ENCODE results near the gene TCF25.

TCF25 gene

DNA sequence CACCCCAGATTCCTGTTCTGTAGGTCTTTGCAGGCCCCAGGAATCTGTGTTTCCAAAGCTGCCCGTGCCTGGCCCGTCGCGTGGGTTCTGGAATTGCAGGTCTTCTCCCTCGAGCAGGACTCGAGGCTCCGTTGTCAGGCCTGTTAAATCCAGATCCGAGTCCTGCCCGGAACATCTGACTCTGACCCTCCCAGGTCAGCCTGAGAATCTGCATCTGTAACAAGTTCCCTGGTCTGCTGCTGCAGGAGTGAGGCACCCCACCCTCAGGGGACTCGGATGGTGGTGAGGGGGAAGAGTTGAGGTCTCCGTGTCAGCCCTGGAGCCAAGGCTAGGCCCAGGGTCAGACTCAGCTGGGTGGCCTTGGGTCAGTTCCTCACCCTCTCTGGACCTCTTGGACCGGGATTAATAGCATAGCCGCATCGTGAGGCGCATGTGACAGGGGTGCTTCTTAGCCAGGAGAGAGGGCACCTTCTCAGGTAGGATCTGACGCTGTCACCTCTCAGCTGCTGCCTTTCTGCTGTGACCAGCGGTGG lies 36.3 kb upstream of the TCF25 start:
- no peak for DNase-seq
- TF ChIP-seq GATA1 (IDR thresholded peaks at IDR 0.05; ENCODE audit: low read depth, low read length) (no peak), POLR2A (IDR thresholded peaks at IDR 0.05; ENCODE audit: low read length) (no peak)

GRCh38 chr16:89841275-89841674 lies 32.1 kb upstream of the TCF25 start:
- no peak for TF ChIP-seq GATA1 (IDR thresholded peaks at IDR 0.05; ENCODE audit: low read depth, low read length)
- TF ChIP-seq POLR2A (IDR thresholded peaks at IDR 0.05; ENCODE audit: low read length): no peak
- no peak for DNase-seq

- TF ChIP-seq GATA1 (IDR thresholded peaks at IDR 0.05; ENCODE audit: low read depth, low read length): no peak
- no peak for TF ChIP-seq POLR2A (IDR thresholded peaks at IDR 0.05; ENCODE audit: low read length)
- no peak for DNase-seq
Observed at GRCh38 chr16:89842471-89843408, 30.7 kb upstream of the TCF25 start.

- DNase-seq: no peak
Observed at GRCh38 chr16:89843409-89844350, 29.7 kb upstream of the TCF25 start.

DNA sequence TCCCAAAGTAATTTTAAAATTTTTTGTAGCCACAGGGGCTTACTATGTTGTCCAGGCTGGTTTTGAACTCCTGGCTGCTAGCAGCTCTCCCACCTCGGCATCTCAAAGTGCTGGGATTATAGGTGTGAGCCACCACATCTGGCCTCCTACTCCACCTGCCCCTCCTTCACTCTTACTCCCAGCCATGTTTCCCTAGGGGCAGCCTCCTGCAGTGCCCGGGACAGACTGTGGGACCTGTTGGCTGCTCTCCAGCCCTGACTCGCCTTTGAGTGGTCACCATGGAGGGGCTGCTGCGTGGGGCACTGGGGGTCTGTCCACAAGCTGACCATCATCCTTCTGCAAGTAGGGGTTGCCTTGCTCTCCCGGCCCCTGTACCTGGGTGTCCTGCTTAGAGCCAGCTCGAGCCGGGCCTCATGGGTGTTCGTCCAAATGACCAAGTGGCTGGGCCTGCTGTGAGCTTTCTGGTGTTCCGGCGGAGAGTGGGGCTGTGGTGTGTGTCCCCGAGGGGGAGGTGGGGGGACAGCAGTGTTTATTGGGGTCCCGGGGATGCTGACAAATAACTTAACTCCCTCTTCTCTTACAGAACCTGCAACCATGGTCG lies 28.6 kb upstream of the TCF25 start:
- no peak for DNase-seq
- TF ChIP-seq GATA1 (IDR thresholded peaks at IDR 0.05; ENCODE audit: low read depth, low read length) (no peak), POLR2A (IDR thresholded peaks at IDR 0.05; ENCODE audit: low read length) (no peak)

More at GRCh38 chr16:89843409-89844350, 29.7 kb upstream of the TCF25 start:
- TF ChIP-seq POLR2A (IDR thresholded peaks at IDR 0.05; ENCODE audit: low read length): no peak
- no peak for TF ChIP-seq GATA1 (IDR thresholded peaks at IDR 0.05; ENCODE audit: low read depth, low read length)

- DNase-seq: no peak
- TF ChIP-seq GATA1 (IDR thresholded peaks at IDR 0.05; ENCODE audit: low read depth, low read length): no peak
- no peak for TF ChIP-seq POLR2A (IDR thresholded peaks at IDR 0.05; ENCODE audit: low read length)
Observed at GRCh38 chr16:89845417-89845816, 28.0 kb upstream of the TCF25 start.

DNA sequence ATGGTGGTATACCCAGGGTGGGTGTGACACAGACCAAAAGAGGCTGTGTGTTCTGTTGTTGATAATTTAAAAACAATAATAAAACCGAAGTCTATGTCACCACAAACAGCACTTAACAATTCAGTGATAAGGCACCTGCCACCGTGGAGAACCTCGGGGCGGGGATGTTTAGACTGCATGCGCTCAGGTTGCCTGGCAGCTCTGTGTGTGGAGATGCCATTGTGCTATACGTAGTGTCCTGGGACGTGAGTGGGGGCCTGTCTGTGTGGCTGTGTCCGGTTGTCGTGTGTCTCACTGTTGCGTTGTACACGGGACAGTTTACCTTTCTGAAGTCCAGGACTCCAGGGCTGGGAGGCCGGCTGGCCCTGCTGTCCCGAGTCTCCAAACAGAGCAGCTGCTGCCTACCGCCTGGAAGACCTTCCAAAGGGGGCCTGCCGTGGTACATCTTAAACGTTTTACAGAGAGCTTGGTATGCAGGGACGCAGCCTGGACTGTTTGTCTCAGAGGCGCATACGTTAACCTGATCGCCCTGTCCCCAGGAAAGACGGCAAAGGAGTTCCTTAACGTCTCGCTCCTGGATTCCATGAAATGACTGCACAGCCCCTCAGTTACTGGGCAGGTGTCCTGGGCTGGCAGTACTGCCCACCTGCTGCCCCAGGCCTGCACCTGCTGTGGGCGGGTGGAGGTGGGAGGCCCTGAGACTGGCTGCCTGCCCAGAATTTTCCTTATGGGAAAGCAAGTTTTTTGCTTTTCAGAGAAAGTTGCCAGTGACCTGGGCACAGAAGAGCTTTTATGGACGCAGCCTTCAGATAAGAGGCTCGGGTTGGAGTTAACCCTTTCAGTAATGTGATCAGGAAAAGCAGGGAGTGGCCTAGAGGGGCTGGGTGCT lies 26.1 kb upstream of the TCF25 start:
- no peak for DNase-seq
- no peak for TF ChIP-seq GATA1 (IDR thresholded peaks at IDR 0.05; ENCODE audit: low read depth, low read length)
- TF ChIP-seq POLR2A (IDR thresholded peaks at IDR 0.05; ENCODE audit: low read length): no peak

DNA sequence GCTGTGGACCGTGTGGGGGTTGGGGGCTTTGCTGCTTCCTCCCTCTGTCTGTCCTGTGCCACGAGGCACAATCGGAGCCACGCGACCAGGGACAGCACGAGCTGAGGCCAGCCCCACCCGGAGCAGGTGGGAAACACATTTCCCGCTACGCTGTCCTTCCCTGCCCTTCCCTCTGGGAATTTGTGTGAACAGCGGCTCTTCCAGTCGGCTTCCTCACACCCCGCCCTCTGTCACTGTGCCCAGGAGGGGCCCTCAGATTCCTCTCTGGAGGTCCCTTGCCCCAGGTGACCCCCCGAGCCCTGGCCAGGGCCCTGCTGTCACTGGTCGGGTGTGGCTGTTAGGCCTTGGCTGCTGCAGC lies 25.5 kb upstream of the TCF25 start:
- DNase-seq: no peak
- no peak for TF ChIP-seq GATA1 (IDR thresholded peaks at IDR 0.05; ENCODE audit: low read depth, low read length)
- no peak for TF ChIP-seq POLR2A (IDR thresholded peaks at IDR 0.05; ENCODE audit: low read length)

DNA sequence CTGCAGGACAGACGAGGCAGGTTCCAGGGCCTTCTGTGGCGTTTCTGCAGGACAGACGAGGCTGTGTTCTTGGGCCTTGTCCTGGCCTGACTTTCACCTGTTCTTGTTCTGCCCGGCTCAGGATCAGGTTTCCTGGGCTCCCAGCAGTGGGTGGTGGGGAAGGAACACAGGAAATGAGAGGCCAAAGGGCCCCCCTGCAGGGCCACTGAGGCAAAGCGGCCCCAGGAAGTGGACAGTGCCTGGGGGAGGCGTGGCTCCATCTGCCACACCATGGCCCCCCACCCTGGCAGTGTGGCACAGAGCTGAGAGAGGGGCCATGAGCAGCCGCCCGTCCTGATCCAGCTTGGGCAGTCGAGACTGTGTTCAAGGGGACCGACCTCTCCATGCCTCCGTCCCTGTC lies 24.4 kb upstream of the TCF25 start:
- no peak for DNase-seq
- TF ChIP-seq POLR2A (IDR thresholded peaks at IDR 0.05; ENCODE audit: low read length): no peak
- no peak for TF ChIP-seq GATA1 (IDR thresholded peaks at IDR 0.05; ENCODE audit: low read depth, low read length)

DNA sequence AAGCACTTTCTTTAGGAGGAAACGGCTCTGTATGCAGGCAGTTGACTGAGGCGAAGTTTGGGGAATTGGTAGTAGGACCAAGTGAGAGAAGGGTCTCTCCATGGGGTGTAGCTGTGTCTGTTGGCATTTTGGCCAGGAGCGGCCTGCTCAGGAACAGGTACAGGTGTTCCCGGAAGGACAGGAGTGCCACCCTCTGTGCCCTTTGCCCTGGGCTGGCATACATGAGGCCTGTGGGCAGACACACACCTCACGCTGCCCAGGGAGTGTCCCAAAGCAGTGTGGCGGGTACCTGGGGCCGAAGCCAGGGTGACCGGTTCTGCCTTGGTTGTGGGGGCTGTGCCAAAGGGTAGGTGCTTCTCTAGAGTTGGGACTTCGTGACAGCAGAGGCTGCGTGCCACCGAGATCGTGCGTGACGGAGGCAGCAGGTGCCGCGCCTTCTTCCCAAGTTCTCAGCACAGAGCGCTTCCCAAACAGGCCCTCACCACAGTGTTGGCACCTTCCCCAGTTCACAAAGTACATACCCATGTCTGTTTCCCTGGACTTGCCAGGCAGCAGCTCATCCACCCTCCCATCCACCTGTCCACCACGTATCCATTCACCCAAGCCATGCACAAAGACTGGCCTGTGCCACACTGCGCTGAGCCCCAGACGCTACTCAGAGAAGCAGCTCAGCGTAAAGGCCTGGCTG lies 19.9 kb upstream of the TCF25 start:
- no peak for DNase-seq
- no peak for TF ChIP-seq GATA1 (IDR thresholded peaks at IDR 0.05; ENCODE audit: low read depth, low read length)
- TF ChIP-seq POLR2A (IDR thresholded peaks at IDR 0.05; ENCODE audit: low read length): no peak

GRCh38 chr16:89855301-89855945 lies 18.0 kb upstream of the TCF25 start:
- TF ChIP-seq GATA1 (IDR thresholded peaks at IDR 0.05; ENCODE audit: low read depth, low read length) (no peak), POLR2A (IDR thresholded peaks at IDR 0.05; ENCODE audit: low read length) (no peak)
- no peak for DNase-seq

DNA sequence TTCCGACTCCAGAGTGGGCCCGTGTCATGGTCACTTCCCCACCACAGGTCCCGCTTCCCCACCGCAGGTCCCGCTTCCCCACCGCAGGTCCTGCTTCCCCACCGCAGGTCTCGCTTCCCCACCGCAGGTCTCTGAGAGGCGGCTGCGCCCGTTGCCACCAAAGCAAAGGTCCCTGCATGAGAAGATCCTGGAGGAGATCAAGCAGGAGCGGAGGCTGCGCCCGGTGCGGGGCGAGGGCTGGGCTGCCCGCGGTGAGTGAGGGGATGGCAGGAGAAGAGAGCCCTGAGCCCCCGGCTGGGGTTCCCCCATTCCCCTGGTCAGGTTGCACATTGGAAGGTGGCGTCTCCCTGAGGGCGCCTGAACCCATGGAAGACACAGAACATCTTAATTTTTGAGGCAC lies 17.4 kb upstream of the TCF25 start:
- no peak for DNase-seq
- no peak for TF ChIP-seq GATA1 (IDR thresholded peaks at IDR 0.05; ENCODE audit: low read depth, low read length)
- no peak for TF ChIP-seq POLR2A (IDR thresholded peaks at IDR 0.05; ENCODE audit: low read length)

Measured in erythroblast (primary cell).